Stimulated activated CD8-positive, alpha-beta memory T cell treated with anti-CD3 and anti-CD28 coated beads, Interleukin-12 subunit alpha, Interleukin-12 subunit beta, amount 100 ng/mL, for 1 hour (primary cell): Measurements from ENCODE around the gene STK32C.

Source experiments
- DNase-seq: peaks from one replicate; pipeline ENCODE4 v3.0.0-alpha.2; 2020; ENCODE audit warnings: low read depth

The STK32C gene

DNA sequence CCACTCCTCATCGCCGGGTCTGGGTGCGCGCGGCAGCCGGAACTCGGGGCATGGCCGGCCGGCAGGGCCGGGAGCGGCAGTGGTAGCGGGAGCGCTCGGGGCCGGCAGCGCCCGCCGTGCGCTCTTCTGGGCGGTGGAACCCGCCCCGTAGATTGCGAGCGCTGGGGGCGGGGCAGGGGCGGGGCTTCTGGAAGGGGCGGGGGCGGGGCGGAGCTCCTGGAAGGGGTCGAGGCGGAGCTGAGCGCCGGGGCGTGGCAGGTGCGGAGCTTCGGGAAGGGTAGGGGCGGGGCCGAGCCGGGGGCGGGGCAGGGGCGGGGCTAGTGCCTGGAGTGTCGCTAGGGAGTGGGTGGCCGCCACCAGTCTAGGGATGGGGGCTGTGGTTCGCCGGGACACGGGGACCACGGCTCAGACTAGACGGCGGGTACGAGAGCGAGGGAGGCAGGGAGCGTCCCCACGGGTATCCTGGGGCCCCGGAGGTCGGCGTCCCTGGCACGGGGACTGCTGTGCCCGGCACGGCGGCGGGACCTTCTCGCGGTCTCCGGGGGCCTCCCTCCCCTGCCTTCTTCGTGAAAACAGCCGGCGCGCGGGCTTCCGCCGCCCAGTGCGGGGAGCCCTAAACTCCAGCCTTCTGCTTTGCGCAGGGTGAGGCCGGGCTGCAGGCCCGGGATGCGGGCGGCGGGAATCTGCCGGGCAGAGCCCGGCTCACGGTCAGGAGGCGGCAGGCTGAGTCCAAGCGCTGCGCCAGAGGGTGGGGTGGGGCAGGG is at the start of gene STK32C:
Gene STK32C, minus strand, starts transcription at position 128 of the 764 bp plus-strand sequence. Its CDS starts 117 bp downstream, at position 11.
- DNase-seq, result peak; percentile 86

GRCh38 chr10:132356621-132357195 is 49.0 kb upstream of the STK32C start:
- no peak for DNase-seq

DNA sequence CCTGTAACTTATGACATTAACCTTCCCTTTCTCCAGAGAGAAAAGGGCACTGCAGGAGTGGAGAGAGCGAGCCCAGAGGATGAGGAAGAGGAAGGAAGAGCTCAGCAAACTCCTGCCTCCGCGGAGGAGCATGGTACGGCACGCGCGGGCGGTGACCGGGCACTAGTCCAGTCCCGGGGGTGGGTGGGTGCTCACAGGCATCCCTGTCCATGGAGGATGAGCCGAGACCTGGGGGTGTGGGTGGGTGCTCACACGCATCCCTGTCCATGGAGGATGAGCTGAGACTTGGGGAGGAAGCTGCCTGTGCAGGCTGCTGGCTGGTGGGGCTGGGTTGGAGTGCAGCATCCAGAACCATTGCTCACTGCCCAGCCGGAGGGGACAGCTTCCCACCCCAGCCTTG is 48.0 kb upstream of the STK32C start:
- DNase-seq, result no peak

DNA sequence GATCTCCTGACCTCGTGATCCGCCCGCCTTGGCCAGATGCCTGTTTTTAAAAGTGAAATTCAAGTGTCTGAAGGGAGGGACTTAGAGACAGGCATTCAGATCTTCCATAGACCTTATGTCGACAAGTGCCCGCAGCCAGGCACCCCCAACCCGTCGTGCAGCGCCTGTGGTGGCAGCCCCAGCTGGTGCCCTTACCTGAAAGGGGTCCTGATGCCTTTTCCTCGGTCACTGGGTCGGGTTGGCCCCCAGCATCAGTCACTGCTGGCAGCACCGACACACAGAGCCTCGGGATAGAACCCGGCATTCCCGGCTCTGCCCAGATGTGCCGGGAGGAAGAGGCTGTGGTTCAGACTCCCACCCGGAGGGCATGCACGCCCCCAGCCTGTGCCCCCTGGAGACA is 47.5 kb upstream of the STK32C start:
- DNase-seq, result no peak

GRCh38 chr10:132354356-132355094 is 46.8 kb upstream of the STK32C start:
- DNase-seq, result no peak

DNA sequence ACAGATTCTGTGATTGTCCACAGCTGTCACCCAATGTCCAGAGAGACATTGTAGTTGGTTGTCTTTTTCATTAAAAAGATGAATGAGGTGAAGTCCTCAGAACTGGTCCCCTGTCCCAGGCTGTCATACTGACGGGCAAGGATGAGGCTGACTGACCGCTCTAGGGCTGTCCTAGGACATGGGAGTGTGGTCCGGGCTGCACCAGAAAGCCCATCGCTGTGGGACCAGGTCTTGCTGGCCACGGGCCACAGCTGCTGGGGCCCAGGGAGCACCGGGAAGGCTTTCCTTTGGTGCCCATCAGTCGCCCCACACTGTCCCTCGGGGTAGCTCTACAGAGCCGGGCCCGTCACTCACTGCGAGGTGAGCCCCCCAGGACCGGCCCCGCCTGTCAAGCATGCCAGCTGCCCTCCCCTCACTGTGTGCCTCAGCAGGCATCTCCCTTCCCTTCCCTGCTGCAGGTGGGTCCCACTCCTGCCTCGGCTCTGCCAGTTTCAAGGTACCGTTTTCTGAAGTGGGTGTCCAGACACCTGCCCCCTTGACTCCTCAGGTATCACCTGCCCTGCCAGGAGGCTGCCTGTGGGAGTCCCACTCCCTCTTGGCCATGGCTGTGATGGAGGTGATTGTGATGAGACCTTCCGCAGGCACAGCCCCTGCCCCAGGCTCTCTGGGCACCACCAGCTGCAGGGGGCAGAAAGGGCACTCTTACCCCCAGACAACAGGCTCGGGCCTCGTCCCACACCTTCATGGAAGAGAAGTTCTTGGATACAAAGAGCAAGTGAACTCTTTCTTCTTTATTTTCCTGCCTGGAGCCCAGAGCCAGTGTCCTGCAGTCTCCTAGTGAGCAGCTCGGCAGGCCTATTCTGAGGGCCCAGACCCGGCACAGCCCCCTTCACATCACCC is 46.0 kb upstream of the STK32C start:
- DNase-seq, result no peak

DNA sequence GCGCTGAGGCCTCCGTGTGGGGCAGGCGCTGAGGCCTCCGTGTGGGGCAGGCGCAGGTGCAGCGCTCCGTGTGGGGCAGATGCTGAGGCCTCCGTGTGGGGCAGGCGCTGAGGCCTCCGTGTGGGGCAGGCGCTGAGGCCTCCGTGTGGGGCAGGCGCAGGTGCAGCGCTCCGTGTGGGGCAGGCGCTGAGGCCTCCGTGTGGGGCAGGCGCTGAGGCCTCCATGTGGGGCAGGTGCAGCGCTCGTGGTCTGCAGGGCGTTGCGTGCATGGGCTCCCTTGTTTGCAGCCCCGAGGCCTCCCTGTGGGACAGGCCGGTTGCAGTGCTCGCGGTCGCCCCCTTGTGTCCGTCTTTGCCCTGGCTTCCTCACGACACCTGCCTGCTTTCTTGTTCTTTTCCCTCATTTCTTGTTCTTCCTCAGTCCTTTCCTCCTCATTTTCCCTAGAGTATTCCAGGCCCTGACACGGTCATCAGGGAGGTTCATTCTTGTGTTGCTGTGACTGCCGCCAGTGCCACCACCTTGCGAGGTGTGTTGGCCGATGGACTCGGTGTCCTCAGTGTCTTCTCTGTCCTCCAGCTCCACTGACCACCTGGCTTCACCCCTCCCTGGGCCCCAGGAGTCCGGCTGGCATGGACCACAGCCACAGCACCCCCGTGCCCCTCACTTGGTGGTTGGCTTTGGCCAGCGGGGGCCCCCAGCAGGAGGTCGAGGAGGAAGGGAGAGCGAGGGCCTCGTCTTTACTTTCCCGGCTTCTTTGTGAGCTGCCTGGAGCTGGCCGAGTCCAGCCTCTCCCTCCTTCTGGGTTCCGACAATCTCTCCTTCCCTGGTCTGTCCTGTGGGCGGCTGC is 44.9 kb upstream of the STK32C start:
- DNase-seq, result peak; percentile 66

GRCh38 chr10:132351611-132352010 is 43.9 kb upstream of the STK32C start:
- no peak for DNase-seq

- DNase-seq, result no peak
These were observed 43.2 kb upstream of the STK32C start for GRCh38 chr10:132350946-132351345.

GRCh38 chr10:132350391-132350790 is 42.6 kb upstream of the STK32C start:
- no peak for DNase-seq

DNA sequence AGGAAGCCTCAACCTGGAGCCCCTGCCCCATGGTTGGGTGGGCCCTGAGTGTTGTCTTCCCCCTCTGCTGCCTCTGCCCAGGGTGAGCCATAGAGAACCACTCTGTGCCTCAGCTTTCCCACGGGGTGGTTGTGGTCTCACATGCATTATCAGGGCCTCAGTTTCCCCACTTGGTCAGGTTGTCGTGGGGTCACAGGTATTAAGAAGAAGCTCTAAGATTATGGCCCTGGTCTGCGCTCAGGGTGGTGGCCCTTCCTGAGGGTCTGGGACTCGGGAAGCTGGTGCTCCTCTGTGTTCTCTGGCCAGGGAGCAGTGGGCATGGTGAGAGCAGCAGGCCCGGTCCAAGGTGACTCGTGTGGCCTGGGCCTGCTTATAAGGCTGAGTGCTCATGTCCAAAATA is 42.0 kb upstream of the STK32C start:
- DNase-seq, result no peak

- DNase-seq, result no peak
These were observed 40.1 kb upstream of the STK32C start for GRCh38 chr10:132347931-132348267.

- no peak for DNase-seq
These were observed 39.6 kb upstream of the STK32C start for GRCh38 chr10:132347211-132347930.

- no peak for DNase-seq
These were observed 39.1 kb upstream of the STK32C start for GRCh38 chr10:132346806-132347205.

GRCh38 chr10:132345345-132345744 is 37.6 kb upstream of the STK32C start:
- DNase-seq, result no peak

GRCh38 chr10:132344386-132344785 is 36.6 kb upstream of the STK32C start:
- DNase-seq, result no peak

DNA sequence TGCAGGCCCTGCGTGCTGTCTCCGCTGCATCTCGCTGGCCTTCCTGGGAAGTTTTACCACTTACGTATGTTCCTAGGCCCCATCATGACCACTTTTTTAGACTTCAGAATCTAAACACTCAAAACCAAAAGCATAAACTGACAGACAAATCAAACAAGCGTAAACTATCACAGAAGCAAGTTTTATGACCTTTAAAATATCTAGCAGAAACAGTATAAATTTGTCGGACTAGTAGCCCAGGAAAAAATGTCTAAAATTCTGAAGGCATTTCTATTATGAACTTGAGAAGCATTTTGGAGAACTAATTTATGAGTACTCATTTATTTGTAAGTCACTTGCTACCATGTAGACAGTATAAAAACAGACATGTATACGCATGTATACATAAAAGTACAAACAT is 34.8 kb upstream of the STK32C start:
- DNase-seq, result no peak

DNA sequence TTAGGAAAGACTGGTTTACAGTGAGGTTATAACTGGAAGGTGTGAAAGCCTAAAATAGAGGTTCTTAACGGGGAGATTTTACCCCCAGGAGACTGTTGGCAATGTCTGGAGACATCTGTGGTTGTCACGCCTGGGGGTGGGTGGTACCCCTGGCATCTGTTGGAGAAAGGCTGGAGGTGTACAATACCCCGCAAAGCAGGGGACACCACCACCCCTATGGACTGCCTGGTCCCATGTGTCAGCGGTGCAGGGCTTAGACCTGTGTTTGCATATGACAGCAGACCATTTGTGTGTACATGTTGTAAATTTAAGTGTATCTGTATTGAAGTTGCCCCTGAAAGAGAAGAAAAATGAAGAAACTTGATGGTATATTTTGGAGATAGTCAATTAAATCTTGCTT is 34.0 kb upstream of the STK32C start:
- no peak for DNase-seq

DNA sequence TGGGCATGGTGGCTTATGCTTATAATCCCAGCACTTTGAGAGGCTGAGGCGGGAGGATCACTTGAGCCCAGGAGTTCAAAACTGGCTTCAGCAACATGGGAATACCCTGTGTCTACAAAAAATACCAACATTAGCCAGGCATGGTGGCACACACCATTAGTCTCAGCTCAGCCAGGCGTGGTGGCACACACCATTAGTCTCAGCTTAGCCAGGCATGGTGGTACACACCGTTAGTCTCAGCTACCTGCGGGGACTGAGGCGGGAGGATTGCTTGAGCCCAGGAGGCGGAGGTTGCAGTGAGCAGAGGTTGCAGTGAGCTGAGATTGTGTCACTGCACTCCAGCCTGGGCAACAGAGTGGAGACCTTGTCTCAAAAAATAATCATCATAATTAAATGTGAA is 33.3 kb upstream of the STK32C start:
- DNase-seq, result no peak

DNA sequence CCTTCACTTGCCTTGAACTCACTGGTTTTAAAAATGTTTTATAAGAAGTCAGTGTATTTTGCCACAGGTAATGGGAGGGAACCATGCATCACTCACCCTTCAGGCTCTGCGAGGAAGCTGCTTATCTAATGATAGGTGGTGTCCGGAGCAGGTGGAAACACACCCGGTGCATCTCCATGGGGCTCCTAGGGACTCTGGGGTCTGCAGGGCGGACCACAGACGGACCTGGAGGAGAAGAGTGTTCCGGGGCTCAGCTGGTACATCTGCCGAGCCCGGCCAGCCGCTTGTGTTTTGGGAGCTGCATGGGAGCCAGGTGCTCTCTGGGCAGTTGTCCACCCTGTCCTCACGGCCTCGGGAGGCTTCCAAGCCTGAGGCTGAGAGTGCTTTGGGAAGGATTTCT is 31.5 kb upstream of the STK32C start:
- DNase-seq, result no peak

- no peak for DNase-seq
These were observed 31.1 kb upstream of the STK32C start for GRCh38 chr10:132338876-132339275.
